B cell (primary cell): ENCODE results near the gene BANP.

Source experiments
- EZH2 ChIP-seq: IDR thresholded peaks from 2 replicates; pipeline ENCODE4 v1.6.1; 2012; ENCODE audit warnings: borderline replicate concordance, low read depth, mild to moderate bottlenecking, moderate library complexity, low read length; ENCODE audit not compliant: insufficient read depth, poor library complexity, severe bottlenecking
- TF ChIP-seq, protein P1 (sequence below): fragments of 200-600 bp; IDR thresholded peaks from one replicate; pipeline ENCODE4 v1.8.0; 2022; ENCODE audit warnings: antibody characterized with exemption, mild to moderate bottlenecking

DNA sequence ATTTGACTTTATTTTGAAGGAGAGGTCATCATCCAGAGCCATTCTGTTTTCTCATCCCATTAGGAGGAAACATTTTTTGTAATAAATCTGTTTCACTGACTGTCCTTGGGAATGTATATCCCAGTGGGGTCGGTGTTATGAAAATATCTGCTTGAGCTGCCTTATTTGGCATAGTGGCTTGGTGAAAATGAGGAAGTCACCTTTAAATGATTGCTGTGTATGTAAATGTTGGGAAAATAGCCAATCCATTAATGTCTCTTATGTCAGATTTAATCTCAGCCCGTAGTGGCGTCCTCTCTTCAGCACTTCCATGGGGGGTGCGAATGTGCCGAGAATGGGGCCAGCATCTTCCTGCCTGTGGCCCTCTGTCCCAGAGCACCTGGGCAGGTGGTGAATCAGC, 57.6 kb downstream of the BANP start:
- TF ChIP-seq, protein P1, sequence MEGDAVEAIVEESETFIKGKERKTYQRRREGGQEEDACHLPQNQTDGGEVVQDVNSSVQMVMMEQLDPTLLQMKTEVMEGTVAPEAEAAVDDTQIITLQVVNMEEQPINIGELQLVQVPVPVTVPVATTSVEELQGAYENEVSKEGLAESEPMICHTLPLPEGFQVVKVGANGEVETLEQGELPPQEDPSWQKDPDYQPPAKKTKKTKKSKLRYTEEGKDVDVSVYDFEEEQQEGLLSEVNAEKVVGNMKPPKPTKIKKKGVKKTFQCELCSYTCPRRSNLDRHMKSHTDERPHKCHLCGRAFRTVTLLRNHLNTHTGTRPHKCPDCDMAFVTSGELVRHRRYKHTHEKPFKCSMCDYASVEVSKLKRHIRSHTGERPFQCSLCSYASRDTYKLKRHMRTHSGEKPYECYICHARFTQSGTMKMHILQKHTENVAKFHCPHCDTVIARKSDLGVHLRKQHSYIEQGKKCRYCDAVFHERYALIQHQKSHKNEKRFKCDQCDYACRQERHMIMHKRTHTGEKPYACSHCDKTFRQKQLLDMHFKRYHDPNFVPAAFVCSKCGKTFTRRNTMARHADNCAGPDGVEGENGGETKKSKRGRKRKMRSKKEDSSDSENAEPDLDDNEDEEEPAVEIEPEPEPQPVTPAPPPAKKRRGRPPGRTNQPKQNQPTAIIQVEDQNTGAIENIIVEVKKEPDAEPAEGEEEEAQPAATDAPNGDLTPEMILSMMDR: no peak
- TF ChIP-seq EZH2: no peak
